ELR (cell line): ENCODE measurements around the gene VPS33A.
"Not testable (repeated sequence)": the region's sequence is repeated elsewhere in the genome, so short reads cannot be mapped to it uniquely, and the experiment has no call there.

ENCODE experiments used
- DNase-seq: peaks from one replicate; pipeline ENCODE4 v3.0.0-alpha.2; 2015; ENCODE audit warnings: low read depth

VPS33A gene

DNA sequence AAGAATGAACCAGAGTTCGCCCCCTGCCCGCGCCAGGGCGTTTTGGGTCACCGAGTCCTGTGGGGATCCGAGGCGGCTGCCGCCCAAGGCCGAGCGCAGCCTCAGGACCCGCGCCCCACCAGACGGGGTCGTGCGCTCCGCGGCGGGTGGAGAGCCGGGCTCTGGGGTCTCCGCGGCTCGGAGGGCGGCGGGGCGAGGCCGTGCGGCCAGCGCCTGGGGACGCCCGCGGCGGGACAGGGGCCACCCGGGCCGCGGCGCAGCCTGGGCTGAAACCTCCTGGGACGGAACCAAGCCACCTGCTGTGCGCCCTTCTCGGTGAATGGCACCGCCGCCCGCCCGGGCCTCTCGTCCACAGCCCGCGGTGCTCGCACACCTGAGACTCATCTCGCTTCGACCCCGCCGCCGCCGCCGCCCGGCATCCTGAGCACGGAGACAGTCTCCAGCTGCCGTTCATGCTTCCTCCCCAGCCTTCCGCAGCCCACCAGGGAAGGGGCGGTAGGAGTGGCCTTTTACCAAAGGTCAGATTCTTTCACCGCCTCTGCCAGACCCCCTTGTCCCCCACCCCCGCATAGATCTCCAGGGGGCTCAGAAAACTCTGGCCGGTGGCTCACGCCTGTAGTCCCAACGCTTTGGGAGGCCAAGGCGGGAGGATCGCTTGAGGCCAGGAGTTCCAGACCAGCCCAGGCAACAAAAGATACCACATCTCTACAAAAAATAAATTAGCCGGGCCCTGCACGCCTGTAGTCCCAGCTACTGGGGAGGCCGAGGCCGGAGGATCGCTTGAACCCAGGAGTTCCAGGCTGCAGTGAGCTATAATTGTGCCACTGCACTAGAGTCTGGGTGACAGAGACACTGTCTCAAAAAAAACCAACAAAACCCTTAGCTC lies 61.9 kb downstream of the VPS33A start:
- DNase-seq: no peak

DNA sequence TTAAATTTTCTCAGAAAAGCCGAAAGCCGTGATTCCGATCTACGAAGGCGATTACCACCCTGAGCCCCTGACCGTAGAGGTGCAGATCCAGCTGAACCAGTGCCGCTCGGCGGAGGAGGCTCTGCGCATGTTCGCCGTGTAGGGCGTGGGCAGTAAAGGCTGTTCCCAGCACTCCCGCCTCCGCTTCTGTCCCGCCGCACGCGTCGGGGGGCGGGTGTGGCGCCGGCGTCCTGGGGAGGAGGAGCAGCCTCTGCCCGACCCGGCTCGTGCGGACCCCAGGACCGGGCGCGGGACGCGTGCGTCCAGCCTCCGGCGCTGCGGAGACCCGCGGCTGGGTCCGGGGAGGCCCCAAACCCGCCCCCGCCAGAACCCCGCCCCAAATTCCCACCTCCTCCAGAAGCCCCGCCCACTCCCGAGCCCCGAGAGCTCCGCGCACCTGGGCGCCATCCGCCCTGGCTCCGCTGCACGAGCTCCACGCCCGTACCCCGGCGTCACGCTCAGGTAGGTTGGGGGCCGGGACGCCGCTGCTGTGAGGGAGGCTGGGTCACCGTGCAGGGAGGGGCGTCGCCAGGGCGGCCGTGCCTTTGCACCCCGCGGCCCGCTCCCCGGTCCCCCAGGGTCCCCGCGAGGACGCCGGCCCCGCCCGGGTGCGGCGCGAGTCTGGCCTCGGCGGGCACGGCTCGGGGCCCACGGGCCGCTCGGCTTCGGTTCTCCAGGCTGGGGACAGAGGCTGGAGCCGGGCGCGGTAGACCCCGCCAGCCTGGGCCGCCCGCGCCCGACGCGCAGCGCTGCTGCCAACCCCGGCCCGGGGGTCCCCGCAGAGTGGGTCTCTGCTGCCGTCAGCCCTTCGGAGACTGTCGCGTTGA lies 62.8 kb downstream of the VPS33A start, which contains the start of gene B3GNT4:
Gene B3GNT4 (plus strand): TSS at position 409 of the 866 bp plus-strand sequence. CDS start 910 bp downstream, outside the sequence.
- peak; percentile 72 for DNase-seq

DNA sequence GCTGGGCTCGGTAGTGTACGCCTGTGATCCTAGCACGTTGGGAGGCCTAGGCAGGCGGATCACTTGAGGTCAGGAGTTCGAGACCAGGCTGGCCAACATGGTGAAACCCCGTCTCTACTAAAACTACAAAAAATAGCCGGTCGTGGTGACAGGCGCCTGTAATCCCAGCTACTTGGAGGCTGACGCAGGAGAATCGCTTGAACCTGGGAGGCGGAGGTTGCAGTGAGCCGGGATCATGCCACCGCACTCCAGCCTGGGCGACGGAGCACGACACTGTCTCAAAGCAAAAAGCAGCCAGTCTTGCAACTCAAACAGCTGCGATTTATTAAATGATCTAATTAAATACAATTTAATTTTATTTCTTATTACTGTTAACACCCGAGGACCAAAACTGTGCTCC lies 63.5 kb downstream of the VPS33A start:
- DNase-seq: not testable (repeated sequence)

DNA sequence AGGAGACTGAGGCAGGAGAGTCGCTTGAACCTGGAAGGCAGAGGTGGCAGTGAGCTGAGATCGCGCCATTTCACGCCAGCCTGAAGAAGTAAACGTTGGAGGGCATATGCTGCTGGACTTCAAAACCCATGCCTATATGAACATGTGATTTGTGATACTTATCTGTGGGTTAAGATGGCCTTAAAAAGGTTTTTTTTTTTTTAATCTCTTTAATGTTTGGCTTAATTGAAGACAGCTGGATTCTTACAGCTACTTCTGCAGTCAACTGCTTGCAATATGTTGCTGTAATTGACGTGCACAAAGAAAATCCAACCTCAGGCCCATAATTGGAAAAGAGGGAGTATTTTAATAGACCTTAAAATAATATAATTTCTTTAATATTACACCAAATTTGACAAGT lies 64.3 kb downstream of the VPS33A start:
- no peak for DNase-seq

DNA sequence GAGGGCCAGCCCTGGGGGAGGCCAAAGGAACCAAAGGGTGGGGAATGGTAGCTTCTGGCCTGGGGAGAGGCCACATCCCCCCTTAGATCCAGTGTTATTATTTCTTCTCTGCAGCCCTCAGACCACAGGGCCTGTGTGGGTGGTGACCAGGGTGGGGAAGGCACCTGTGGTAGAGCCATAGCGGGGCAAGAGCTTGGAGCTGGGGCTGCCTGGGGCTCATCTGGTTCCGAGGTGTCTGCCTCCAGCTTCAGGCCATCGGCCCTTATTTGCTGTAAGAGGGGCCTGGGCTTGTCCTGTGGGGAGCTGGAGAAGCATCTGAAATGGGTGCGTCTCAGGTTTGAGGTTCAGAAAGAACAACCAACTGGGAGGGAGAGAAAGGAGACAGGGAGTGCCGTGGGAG lies 64.9 kb downstream of the VPS33A start:
- no peak for DNase-seq

DNA sequence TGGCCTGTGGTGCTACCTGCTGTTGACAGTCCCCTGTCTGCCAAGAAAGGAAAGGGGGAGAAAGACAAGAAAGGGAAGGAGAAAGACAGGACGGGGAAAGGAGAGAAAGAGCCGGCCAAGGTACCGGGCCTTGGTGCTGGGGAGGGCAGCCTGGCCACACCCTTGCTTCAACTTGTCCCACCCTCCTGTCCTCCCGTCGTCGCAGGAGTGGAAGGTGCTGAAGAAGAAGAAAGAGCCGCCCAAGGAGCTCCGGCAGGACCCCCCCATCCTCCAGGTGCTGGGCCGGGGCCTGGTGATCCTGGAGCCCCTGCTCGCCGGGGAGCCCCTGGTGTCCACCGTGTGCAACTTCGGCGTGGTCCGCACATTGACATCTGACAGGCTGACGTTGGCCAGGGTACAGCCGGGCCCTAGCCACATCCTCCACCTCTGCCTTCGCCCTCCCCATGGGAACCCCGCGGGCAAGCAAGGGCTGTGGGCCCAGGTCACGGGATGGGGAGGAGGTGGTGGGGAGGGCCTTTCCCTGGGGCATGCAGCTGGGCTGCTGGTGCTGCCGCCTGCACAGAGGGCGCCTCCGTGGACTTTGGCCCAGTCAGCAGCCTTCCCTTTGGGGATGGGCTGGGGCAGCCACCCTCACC lies 65.6 kb downstream of the VPS33A start:
- no peak for DNase-seq

DNA sequence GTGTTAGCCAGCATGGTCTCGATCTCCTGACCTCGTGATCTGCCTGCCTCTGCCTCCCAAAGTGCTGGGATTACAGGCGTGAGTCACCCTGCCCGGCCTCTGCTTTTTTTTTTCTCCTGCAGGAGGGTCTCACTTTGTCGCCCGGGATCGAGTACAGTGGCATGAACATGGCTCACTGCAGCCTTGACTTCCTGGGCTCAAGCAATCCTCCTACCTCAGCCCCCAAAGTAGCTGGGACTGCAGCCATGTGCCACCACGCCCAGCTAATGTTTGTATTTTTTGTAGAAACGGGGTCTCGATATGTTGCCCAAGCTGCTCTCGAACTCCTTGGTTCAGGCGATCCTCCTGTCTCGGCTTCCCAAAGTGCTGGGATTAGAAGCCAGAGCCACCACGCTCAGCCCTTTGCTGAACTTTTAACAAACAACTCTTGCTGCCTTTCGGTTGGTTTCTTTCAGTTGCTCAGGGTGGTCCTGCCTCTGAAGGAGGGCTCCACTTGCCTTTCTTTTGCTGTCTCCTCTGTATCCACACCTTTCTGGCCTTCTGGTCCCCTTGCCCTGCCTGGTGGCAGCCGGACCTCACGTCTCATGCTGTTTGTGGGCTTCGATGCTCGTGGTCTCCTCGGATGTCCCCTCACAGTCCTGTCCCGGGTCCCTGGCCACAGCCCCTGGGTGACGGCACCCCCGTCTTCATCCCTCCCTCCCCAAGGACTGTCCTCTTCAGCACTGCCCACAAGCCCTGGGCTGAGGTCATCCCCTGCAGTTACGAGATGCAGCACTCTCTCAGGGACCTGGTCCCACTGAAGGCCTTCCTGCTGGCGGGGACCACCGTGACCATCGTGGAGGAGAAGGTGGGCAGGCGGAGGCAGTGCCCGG lies 66.6 kb downstream of the VPS33A start:
- DNase-seq: no peak

- no peak for DNase-seq
Observed at GRCh38 chr12:122197612-122197966, 68.7 kb downstream of the VPS33A start.

- peak; percentile 34 for DNase-seq
Observed at GRCh38 chr12:122195405-122195804, 70.9 kb downstream of the VPS33A start.

GRCh38 chr12:122194804-122195203 lies 71.5 kb downstream of the VPS33A start:
- no peak for DNase-seq

DNA sequence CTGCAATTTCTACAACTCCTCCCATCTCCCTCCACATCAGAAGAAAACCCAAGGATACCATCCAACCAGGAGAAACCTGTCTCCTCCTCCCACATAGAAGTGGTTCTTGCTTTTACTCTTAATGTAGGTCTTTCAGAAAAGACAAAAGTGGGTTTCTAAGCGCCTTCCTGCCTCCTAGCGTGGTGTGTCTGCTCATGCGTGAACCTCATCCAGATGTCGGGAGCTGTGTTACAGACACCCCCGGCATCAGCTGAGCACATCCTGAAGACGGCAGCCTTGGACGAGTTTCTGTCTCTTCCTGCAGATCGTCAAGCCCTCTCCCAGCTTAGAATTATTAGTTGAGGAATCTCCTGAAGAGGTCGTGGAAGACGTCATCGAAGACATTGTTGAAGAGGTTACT lies 73.9 kb downstream of the VPS33A start:
- DNase-seq: no peak

DNA sequence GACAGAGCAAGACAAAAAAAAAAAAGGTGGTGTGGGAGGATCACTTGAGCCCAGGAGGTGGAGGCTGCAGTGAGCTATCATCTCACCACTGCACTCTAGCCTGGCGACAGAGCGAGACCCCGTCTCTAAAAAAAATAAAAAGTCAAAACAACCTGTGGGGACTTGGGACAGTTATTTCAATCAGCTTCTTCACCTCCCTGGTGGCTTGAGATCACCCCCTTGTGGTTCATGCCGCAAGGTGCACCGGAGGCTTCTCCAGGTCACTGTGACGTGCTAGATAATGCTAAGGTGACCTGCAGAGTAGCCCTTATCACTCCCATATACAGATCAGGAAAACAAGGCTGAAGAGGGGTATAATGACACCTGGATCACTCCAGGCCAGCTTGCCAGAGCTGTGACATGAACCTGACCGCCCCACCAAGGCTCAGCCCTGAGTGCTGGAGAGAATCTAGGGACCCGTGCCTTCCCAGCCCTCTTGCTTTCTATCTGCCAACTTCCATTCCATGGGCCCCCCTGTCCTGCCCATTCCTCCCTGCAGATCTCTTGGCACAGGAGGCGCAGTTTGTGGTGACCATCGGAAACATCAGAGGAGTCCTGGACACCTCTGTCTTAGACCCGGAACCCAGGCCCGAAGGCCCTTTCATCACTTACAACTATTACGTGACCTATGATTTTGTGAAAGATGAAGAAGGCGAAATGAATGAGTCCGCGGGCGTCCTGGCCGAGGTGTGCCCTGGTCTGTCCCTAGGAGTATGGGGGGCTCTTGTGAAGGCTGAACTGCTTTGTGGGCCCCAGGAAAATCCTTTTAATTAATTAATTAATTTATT lies 75.2 kb downstream of the VPS33A start:
- DNase-seq: peak; percentile 74

DNA sequence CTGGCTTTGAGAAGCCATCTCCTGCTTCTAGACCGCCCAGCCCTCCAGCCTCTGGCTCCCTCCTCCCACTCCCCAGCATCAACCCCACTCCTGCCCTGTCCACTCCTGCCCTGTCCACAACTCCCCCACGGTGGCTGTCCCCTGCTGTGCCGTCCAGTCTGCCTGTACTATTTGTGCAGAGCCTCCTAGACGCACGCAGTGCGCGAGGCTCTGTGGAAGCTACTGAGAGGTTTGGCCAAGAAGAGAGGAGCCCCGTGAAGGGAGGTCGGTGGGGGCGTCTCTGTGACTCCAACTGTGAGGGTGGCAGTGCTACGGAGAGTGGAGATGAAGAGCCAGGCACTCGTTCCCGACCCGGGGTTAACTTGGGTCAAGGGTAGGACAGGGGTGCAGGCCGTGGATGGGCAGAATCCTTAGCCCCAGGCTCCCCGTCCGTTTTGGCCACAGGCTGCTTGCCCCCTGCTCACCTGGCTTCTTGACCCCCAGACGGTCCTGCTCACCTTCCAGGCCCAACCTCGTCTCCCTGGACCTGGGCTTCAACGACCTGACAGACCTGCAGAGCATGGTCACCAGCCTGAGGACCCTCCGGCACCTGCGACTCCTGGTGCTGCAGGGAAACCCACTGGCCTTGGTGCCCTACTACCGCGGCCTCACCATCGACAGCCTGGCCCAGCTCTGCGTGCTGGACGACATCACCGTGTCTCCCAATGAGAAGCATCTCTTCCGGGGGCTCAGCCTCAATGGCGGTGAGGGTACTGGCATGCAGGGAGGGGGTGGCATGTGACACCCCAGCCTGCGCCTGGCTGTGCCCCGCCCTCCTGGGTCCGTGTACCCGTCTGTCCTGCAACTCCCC lies 76.4 kb downstream of the VPS33A start:
- DNase-seq: no peak

- DNase-seq: no peak
Observed at GRCh38 chr12:122187466-122187865, 78.8 kb downstream of the VPS33A start.

- no peak for DNase-seq
Observed at GRCh38 chr12:122185494-122186082, 80.7 kb downstream of the VPS33A start.

DNA sequence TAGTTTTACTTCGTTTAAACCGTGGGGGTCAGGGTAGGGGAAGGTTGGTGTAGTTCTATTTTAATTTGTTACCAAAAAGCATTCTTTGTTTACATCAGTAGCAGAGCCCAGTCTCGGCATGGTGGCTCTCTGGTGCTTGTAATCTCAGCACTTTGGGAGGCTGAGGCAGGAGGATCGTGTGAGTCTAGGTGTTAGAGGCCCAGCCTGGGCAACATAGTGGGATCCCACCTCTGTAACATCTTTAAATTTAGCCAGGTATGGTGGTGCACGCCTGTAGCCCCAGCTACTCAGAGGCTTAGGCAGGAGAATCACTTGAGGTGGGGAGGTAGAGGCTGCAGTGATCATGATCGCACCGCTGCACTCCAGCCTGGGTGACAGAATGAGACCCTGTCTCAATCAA lies 81.2 kb downstream of the VPS33A start:
- no peak for DNase-seq

GRCh38 chr12:122184517-122184916 lies 81.8 kb downstream of the VPS33A start:
- DNase-seq: no peak

GRCh38 chr12:122183588-122183940 lies 82.7 kb downstream of the VPS33A start:
- DNase-seq: no peak

- peak; percentile 39 for DNase-seq
Observed at GRCh38 chr12:122182887-122183587, 83.3 kb downstream of the VPS33A start, which contains the start of gene LRRC43. TSS of gene LRRC43 (plus strand) at chr12:122183123. CDS start at chr12:122183145, 22 bp downstream.
